Naive B cell (primary cell): ENCODE data around the gene CNNM2. TPM values are rescaled to one million over a fixed set of nuclear protein-coding genes. Genes with fewer than 3 reads are reported as not detected.

Experiments used
- ATAC-seq, 2 donors: fragments of 150-1000 bp; cut with Tn5 transposase; 2 replicates each; pipeline ENCODE4 v1.10.0; 2021; ENCODE audit warnings: low read depth in 2 of 2, mild to moderate bottlenecking in 2 of 2, moderate library complexity in 2 of 2
- DNase-seq: peaks from one replicate; pipeline ENCODE4 v3.0.0; 2022
- H3K27ac Mint-ChIP-seq, 6 donors: one replicate each; pipeline ENCODE4 v1.8.0; 2020 to 2022; ENCODE audit warnings: mild to moderate bottlenecking in 6 of 6, mixed read lengths in 6 of 6, moderate library complexity in 5 of 6, inconsistent platforms in 2 of 6
- H3K27me3 Mint-ChIP-seq, 3 donors: one replicate each; pipeline ENCODE4 v1.8.0; 2021 to 2022; ENCODE audit warnings: mixed read lengths in 3 of 3, mild to moderate bottlenecking in 1 of 3
- H3K36me3 Mint-ChIP-seq, 2 donors: one replicate each; pipeline ENCODE4 v1.8.0; 2020 to 2022; ENCODE audit warnings: mixed read lengths in 2 of 2, inconsistent platforms in 1 of 2, mild to moderate bottlenecking in 1 of 2
- H3K4me1 Mint-ChIP-seq, 3 donors: one replicate each; pipeline ENCODE4 v1.8.0; 2020 to 2022; ENCODE audit warnings: mixed read lengths in 3 of 3, inconsistent platforms in 1 of 3, mild to moderate bottlenecking in 1 of 3, moderate library complexity in 1 of 3
- H3K4me3 Mint-ChIP-seq, 8 donors: one replicate each; pipeline ENCODE4 v1.8.0; 2020 to 2022; ENCODE audit warnings: mild to moderate bottlenecking in 8 of 8, mixed read lengths in 8 of 8, moderate library complexity in 8 of 8, inconsistent platforms in 2 of 8
- H3K9me3 Mint-ChIP-seq, 7 donors: one replicate each; pipeline ENCODE4 v1.8.0; 2020 to 2022; ENCODE audit warnings: mixed read lengths in 7 of 7, mild to moderate bottlenecking in 5 of 7, inconsistent platforms in 2 of 7, moderate library complexity in 1 of 7
- polyA plus RNA-seq, 6 donors: library from polyadenylated mRNA; unstranded; fragments of 300-500 nt; fragmentation: Illumina TruSeq; gene quantifications; one replicate each; pipeline ENCODE4 v1.2.3, GENCODE V29; 2021; ENCODE audit warnings: low read depth in 6 of 6

The CNNM2 gene
- polyA plus RNA-seq, 6 donors from 2014 or later = 4.4 to 7.5 (median 6.0) TPM

GRCh38 chr10:103040418-103040817 is 122.3 kb downstream of the CNNM2 start:
- H3K4me1 Mint-ChIP-seq = peaks cover 10 to 14% (median 12%) of the 10 kb centered on the region in 3 donors
- DNase-seq (no peak), ATAC-seq (no peak)
- no peak overlapping the region for H3K4me3 Mint-ChIP-seq
- no peaks in the 10 kb centered on the region for H3K36me3 Mint-ChIP-seq
- H3K9me3 Mint-ChIP-seq = no peaks in the 10 kb centered on the region
- no peaks in the 10 kb centered on the region for H3K27me3 Mint-ChIP-seq
- peak overlapping the region in 1 of 6 donors; percentile 28 for H3K27ac Mint-ChIP-seq

- H3K4me3 Mint-ChIP-seq = no peak overlapping the region
- H3K36me3 Mint-ChIP-seq = no peaks in the 10 kb centered on the region
- no peaks in the 10 kb centered on the region for H3K9me3 Mint-ChIP-seq
- ATAC-seq = no peak
- H3K4me1 Mint-ChIP-seq = peaks cover 10 to 14% (median 12%) of the 10 kb centered on the region in 3 donors
- H3K27ac Mint-ChIP-seq = peak overlapping the region in 1 of 6 donors; percentile 86
- no peak for DNase-seq
- no peaks in the 10 kb centered on the region for H3K27me3 Mint-ChIP-seq
These were observed 123.3 kb downstream of the CNNM2 start for GRCh38 chr10:103041391-103041790.

- DNase-seq = no peak
These were observed 124.0 kb downstream of the CNNM2 start for GRCh38 chr10:103042129-103042528.

GRCh38 chr10:103042908-103043307 is 124.8 kb downstream of the CNNM2 start:
- Mint-ChIP-seq H3K36me3 (no peaks in the 10 kb centered on the region), H3K4me1 (peaks cover 10 to 14% (median 12%) of the 10 kb centered on the region in 3 donors), H3K27me3 (no peaks in the 10 kb centered on the region), H3K27ac (no peak overlapping the region), H3K4me3 (no peak overlapping the region), H3K9me3 (no peaks in the 10 kb centered on the region)
- DNase-seq (no peak), ATAC-seq (no peak)

More at GRCh38 chr10:103042129-103042528, 124.0 kb downstream of the CNNM2 start:
- no peak for ATAC-seq
- Mint-ChIP-seq H3K27me3 (no peaks in the 10 kb centered on the region), H3K4me1 (peaks cover 10 to 14% (median 12%) of the 10 kb centered on the region in 3 donors), H3K9me3 (no peaks in the 10 kb centered on the region), H3K4me3 (peak overlapping the region in 1 of 8 donors; percentile 25), H3K36me3 (no peaks in the 10 kb centered on the region), H3K27ac (peak overlapping the region in 2 of 6 donors; percentile 27 to 78)

GRCh38 chr10:103044942-103045489 is 126.9 kb downstream of the CNNM2 start:
- no peak overlapping the region for H3K4me3 Mint-ChIP-seq
- no peak overlapping the region for H3K27ac Mint-ChIP-seq
- no peak for DNase-seq
- H3K4me1 Mint-ChIP-seq = peaks cover 10 to 12% (median 10%) of the 10 kb centered on the region in 3 donors
- H3K36me3 Mint-ChIP-seq = no peaks in the 10 kb centered on the region
- no peaks in the 10 kb centered on the region for H3K9me3 Mint-ChIP-seq
- H3K27me3 Mint-ChIP-seq = no peaks in the 10 kb centered on the region
- no peak for ATAC-seq

GRCh38 chr10:103045961-103046360 is 127.9 kb downstream of the CNNM2 start:
- H3K27ac Mint-ChIP-seq = no peak overlapping the region
- ATAC-seq (no peak), DNase-seq (no peak)
- no peaks in the 10 kb centered on the region for H3K36me3 Mint-ChIP-seq
- no peaks in the 10 kb centered on the region for H3K27me3 Mint-ChIP-seq
- H3K4me1 Mint-ChIP-seq = peaks cover 10 to 12% (median 10%) of the 10 kb centered on the region in 3 donors
- H3K9me3 Mint-ChIP-seq = no peaks in the 10 kb centered on the region
- H3K4me3 Mint-ChIP-seq = no peak overlapping the region

- DNase-seq (no peak), ATAC-seq (no peak)
- Mint-ChIP-seq H3K4me3 (no peak overlapping the region), H3K9me3 (no peaks in the 10 kb centered on the region), H3K27ac (no peak overlapping the region), H3K4me1 (peaks cover 2 to 3% (median 3%) of the 10 kb centered on the region in 3 donors), H3K36me3 (no peaks in the 10 kb centered on the region), H3K27me3 (no peaks in the 10 kb centered on the region)
These were observed 129.3 kb downstream of the CNNM2 start for GRCh38 chr10:103047381-103047780.

GRCh38 chr10:103049237-103049636 is 131.1 kb downstream of the CNNM2 start:
- DNase-seq = no peak
- no peak overlapping the region for H3K4me3 Mint-ChIP-seq
- no peaks in the 10 kb centered on the region for H3K27me3 Mint-ChIP-seq
- no peak overlapping the region for H3K27ac Mint-ChIP-seq
- H3K9me3 Mint-ChIP-seq = no peaks in the 10 kb centered on the region
- H3K4me1 Mint-ChIP-seq = peaks cover 7 to 8% (median 8%) of the 10 kb centered on the region in 3 donors
- no peaks in the 10 kb centered on the region for H3K36me3 Mint-ChIP-seq
- no peak for ATAC-seq

- H3K27me3 Mint-ChIP-seq = no peaks in the 10 kb centered on the region
- ATAC-seq (peak; percentile 18 to 47), DNase-seq (no peak)
- H3K27ac Mint-ChIP-seq = peak overlapping the region; percentile 34 to 79 (median 58)
- H3K4me3 Mint-ChIP-seq = peak overlapping the region; percentile 1 to 85 (median 67)
- H3K9me3 Mint-ChIP-seq = no peaks in the 10 kb centered on the region
- peaks cover 9 to 11% (median 10%) of the 10 kb centered on the region in 3 donors for H3K4me1 Mint-ChIP-seq
- H3K36me3 Mint-ChIP-seq = peaks cover 14 to 15% of the 10 kb centered on the region in 2 donors
These were observed 135.8 kb downstream of the CNNM2 start for GRCh38 chr10:103053659-103054581.

GRCh38 chr10:103054621-103055020 is 136.5 kb downstream of the CNNM2 start:
- no peaks in the 10 kb centered on the region for H3K27me3 Mint-ChIP-seq
- peak overlapping the region in 3 of 6 donors; percentile 49 to 61 (median 60) for H3K27ac Mint-ChIP-seq
- no peak for DNase-seq
- peaks cover 9 to 11% (median 10%) of the 10 kb centered on the region in 3 donors for H3K4me1 Mint-ChIP-seq
- no peaks in the 10 kb centered on the region for H3K9me3 Mint-ChIP-seq
- H3K4me3 Mint-ChIP-seq = peak overlapping the region in 1 of 8 donors; percentile 63
- no peak for ATAC-seq
- H3K36me3 Mint-ChIP-seq = peaks cover 14 to 15% of the 10 kb centered on the region in 2 donors

GRCh38 chr10:103055105-103055504 is 137.0 kb downstream of the CNNM2 start:
- ATAC-seq = no peak
- H3K4me1 Mint-ChIP-seq = peaks cover 9 to 11% (median 10%) of the 10 kb centered on the region in 3 donors
- no peak for DNase-seq
- H3K27ac Mint-ChIP-seq = no peak overlapping the region
- H3K36me3 Mint-ChIP-seq = peaks cover 14 to 15% of the 10 kb centered on the region in 2 donors
- H3K4me3 Mint-ChIP-seq = no peak overlapping the region
- H3K9me3 Mint-ChIP-seq = no peaks in the 10 kb centered on the region
- H3K27me3 Mint-ChIP-seq = no peaks in the 10 kb centered on the region

GRCh38 chr10:103058034-103058433 is 139.9 kb downstream of the CNNM2 start:
- H3K4me3 Mint-ChIP-seq = no peak overlapping the region
- no peaks in the 10 kb centered on the region for H3K27me3 Mint-ChIP-seq
- H3K4me1 Mint-ChIP-seq = peaks cover 9 to 11% (median 10%) of the 10 kb centered on the region in 3 donors
- DNase-seq (no peak), ATAC-seq (no peak)
- H3K9me3 Mint-ChIP-seq = no peaks in the 10 kb centered on the region
- no peak overlapping the region for H3K27ac Mint-ChIP-seq
- H3K36me3 Mint-ChIP-seq = peaks cover 14 to 15% of the 10 kb centered on the region in 2 donors

GRCh38 chr10:103060575-103060974 is 142.5 kb downstream of the CNNM2 start:
- ATAC-seq = no peak
- H3K27ac Mint-ChIP-seq = no peak overlapping the region
- H3K9me3 Mint-ChIP-seq = no peaks in the 10 kb centered on the region
- H3K4me3 Mint-ChIP-seq = no peak overlapping the region
- DNase-seq = no peak
- H3K27me3 Mint-ChIP-seq = no peaks in the 10 kb centered on the region
- H3K36me3 Mint-ChIP-seq = peaks cover 14 to 15% of the 10 kb centered on the region in 2 donors
- no peaks in the 10 kb centered on the region for H3K4me1 Mint-ChIP-seq
